Measurements from ENCODE around the gene SUCNR1. TPM values are rescaled to one million over a fixed set of nuclear protein-coding genes. Genes with fewer than 3 reads are reported as not detected.

The SUCNR1 gene
- total and polyA plus RNA-seq, 2 of the 4 experiments (the other 2 are of a cell fraction): not detected

- Histone ChIP-seq H3K18ac (ENCODE audit: low read depth, low read length) (peak overlapping the region; percentile 92), H3K36me3 (ENCODE audit: control insufficient read depth, insufficient read depth, low read length) (no peaks in the 10 kb centered on the region), H2AK9ac (replicated peaks; ENCODE audit: low read depth, low read length, poor library complexity) (no peak overlapping the region), H3K79me1 (ENCODE audit: low read depth in 1 of 2, low read length in 2 of 2) (no peaks in the 10 kb centered on the region), H3K9me1 (ENCODE audit: insufficient read depth, low read length) (peaks cover 16% of the 10 kb centered on the region), H2AK5ac (ENCODE audit: low read depth, low read length) (peak overlapping the region; percentile 83), H4K5ac (ENCODE audit: low read depth, low read length) (peak overlapping the region; percentile 96), H4K20me1 (ENCODE audit: insufficient read depth, low read length) (no peaks in the 10 kb centered on the region), H2BK5ac (ENCODE audit: low read depth, low read length, poor library complexity, severe bottlenecking) (peak overlapping the region; percentile 86), H3K9me3 (ENCODE audit: control insufficient read depth, insufficient read depth, low read length) (no peaks in the 10 kb centered on the region), H3K4me3 (ENCODE audit: insufficient read depth, low read depth, low read length) (no peak overlapping the region), H3K27ac (ENCODE audit: insufficient read depth, low read length) (peak overlapping the region; percentile 54; the same call in 1 of the 2 replicates), H3K27me3 (ENCODE audit: control insufficient read depth, insufficient read depth, low read length) (no peaks in the 10 kb centered on the region), H2BK120ac (ENCODE audit: low read depth, low read length) (peak overlapping the region; percentile 98), H3K4ac (ENCODE audit: low read depth, low read length) (peak overlapping the region; percentile 94), H4K8ac (ENCODE audit: low read depth in 2 of 2, low read length in 2 of 2) (peak overlapping the region; percentile 71 to 78), H2AFZ (replicated peaks; ENCODE audit: low read length, poor library complexity) (no peak overlapping the region), H4K91ac (ENCODE audit: insufficient read depth, low read depth, low read length) (peak overlapping the region; percentile 93), H3K23ac (ENCODE audit: low read depth, low read length) (peak overlapping the region; percentile 85), H3K56ac (ENCODE audit: extremely low read depth, insufficient read depth, low read length) (peak overlapping the region; percentile 60; the same call in 1 of the 2 replicates), H3K4me2 (ENCODE audit: low read depth, low read length) (peak overlapping the region; percentile 23; the same call in 1 of the 2 replicates), H2BK15ac (ENCODE audit: low read depth, low read length) (peak overlapping the region; percentile 84), H3K4me1 (ENCODE audit: control insufficient read depth, insufficient read depth, low read length) (peaks cover 25% of the 10 kb centered on the region), H3K14ac (replicated peaks; ENCODE audit: low read depth, low read length) (peak overlapping the region; percentile 85), H3K9ac (ENCODE audit: low read depth, low read length) (peak overlapping the region; percentile 32; the same call in 1 of the 2 replicates), H2BK20ac (ENCODE audit: low read depth, low read length) (peak overlapping the region; percentile 99)
- ATAC-seq (ENCODE audit: low read depth) (no peak), DNase-seq (no peak)
- TF ChIP-seq CHD1 (IDR thresholded peaks at IDR 0.05; ENCODE audit: low read depth, low read length) (no peak), MAZ (IDR thresholded peaks at IDR 0.05; ENCODE audit: borderline replicate concordance, low read depth, low read length) (no peak), CTCF (conservative IDR thresholded peaks at IDR 0.05; ENCODE audit: low read depth, low read length) (no peak), POLR2A (IDR thresholded peaks at IDR 0.05; ENCODE audit: low read depth, low read length) (no peak), FOS (IDR thresholded peaks at IDR 0.05; ENCODE audit: low read depth, low read length) (no peak), CEBPB (IDR thresholded peaks at IDR 0.05; ENCODE audit: low read depth, low read length) (no peak), RAD21 (IDR thresholded peaks at IDR 0.05; ENCODE audit: low read length) (no peak), RCOR1 (IDR thresholded peaks at IDR 0.05; ENCODE audit: insufficient replicate concordance, low read length) (no peak), SMC3 (IDR thresholded peaks at IDR 0.05; ENCODE audit: low read depth, low read length) (no peak), RFX5 (IDR thresholded peaks at IDR 0.05; ENCODE audit: low read depth, low read length) (no peak), ELK1 (IDR thresholded peaks at IDR 0.05; ENCODE audit: borderline replicate concordance, low read depth, low read length) (no peak), BHLHE40 (IDR thresholded peaks at IDR 0.05; ENCODE audit: low read depth, low read length) (no peak), NFE2L2 (IDR thresholded peaks at IDR 0.05; ENCODE audit: low read depth, low read length) (no peak), MXI1 (IDR thresholded peaks at IDR 0.05; ENCODE audit: borderline replicate concordance, low read depth, low read length) (no peak)
- ChIA-PET CTCF (no interaction called here), POLR2A (ENCODE audit: unreplicated experiment) (no interaction called here)
- BruUV-seq (replicated peaks): no TSS peak
- dilution Hi-C loops (cut with HindIII; ENCODE audit: low sequenced_read_pairs, unreplicated experiment): no loop called here
- no CpG with 5 or more reads among the region's 3 CpGs for WGBS, 2 experiments (ENCODE audit: extremely low coverage in 2 of 2, insufficient read length in 1 of 2)
- in situ Hi-C loops (cut with MboI; ENCODE audit: low sequenced_read_pairs): no loop called here
- intact Hi-C loops (cut with micrococcal nuclease): loop anchor here (5.0 kb wide), 2 partner anchors 34 to 59 kb away; no protein-coding TSS in a partner anchor
Observed at GRCh38 chr3:151901644-151902285, 28.3 kb downstream of the SUCNR1 start.

Measured in IMR-90 (cell line).